Measurements from ENCODE around the gene PPP1R12B.
A peak's percentile ranks its signal among the peaks of the same experiment; 100 is the strongest.
"Not testable (repeated sequence)": the region's sequence is repeated elsewhere in the genome, so short reads cannot be mapped to it uniquely, and the experiment has no call there.

PPP1R12B gene

DNA sequence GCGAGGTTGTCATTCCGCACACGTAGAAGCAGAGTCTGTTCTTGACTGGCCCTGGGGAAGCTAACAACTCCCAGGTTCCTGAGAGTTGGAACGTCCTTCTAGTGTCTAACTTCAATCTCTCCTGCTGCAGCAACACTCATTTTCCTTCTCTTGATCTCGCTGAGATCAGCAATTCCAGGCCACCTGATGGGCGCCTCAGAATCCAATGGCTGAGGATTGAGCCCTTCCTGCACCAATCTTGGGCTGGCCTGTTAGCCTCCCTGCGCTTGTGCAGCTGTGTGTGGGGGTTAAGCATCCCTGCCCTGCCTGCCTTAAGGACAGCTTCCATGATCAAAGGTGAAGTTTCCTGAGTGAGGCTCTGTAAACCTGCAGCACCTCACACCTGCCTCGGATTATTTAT is 273.9 kb downstream of the PPP1R12B start:
- TF ChIP-seq CTCF (IDR thresholded peaks at IDR 0.05) = no peak
- no peak overlapping the region for H3K27ac ChIP-seq

DNA sequence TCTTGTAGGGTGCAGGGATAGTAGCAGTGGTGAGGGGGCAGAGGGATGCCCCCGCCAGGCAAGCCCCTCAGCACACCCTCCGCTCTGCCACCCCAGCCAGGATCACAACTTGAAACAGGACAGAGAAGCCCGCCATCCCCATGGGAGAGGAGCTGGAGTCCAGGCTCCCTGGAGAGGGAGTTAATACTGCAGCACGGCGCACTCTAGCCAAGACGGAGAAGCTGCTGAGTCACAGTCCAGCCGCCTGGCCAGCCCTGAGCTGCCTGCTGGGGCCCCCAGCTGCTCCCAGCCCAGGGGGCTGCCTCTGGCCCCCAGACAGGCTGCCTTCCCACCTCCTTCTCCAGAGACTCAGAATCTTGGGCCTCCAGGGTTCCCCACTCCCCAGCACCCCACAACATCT is 274.6 kb downstream of the PPP1R12B start:
- no peak for TF ChIP-seq CTCF (IDR thresholded peaks at IDR 0.05)
- Histone ChIP-seq H3K9me3 (no peaks in the 10 kb centered on the region), H3K36me3 (no peaks in the 10 kb centered on the region), H3K4me1 (ENCODE audit: control insufficient read depth in 1 of 2, insufficient read depth in 1 of 2, low read depth in 1 of 2, low read length in 1 of 2) (peaks cover 0 to 38% of the 10 kb centered on the region in 2 experiments), H3K4me3 (ENCODE audit: low read depth in 1 of 2, low read length in 1 of 2) (no peak overlapping the region), H3K27me3 (peaks cover 94% of the 10 kb centered on the region), H3K27ac (no peak overlapping the region)

More for the DNA sequence above, 273.9 kb downstream of the PPP1R12B start:
- Histone ChIP-seq H3K36me3 (no peaks in the 10 kb centered on the region), H3K27me3 (peaks cover 88% of the 10 kb centered on the region), H3K4me1 (ENCODE audit: control insufficient read depth in 1 of 2, insufficient read depth in 1 of 2, low read depth in 1 of 2, low read length in 1 of 2) (peaks cover 0 to 38% of the 10 kb centered on the region in 2 experiments), H3K9me3 (no peaks in the 10 kb centered on the region), H3K4me3 (ENCODE audit: low read depth in 1 of 2, low read length in 1 of 2) (no peak overlapping the region)

- peaks cover 92% of the 10 kb centered on the region for H3K27me3 ChIP-seq
- not testable (repeated sequence) for H3K4me3 ChIP-seq (ENCODE audit: low read depth in 1 of 2, low read length in 1 of 2); H3K36me3 ChIP-seq; H3K27ac ChIP-seq; H3K9me3 ChIP-seq
- peaks cover 3 to 39% of the 10 kb centered on the region in 2 experiments for H3K4me1 ChIP-seq (ENCODE audit: control insufficient read depth in 1 of 2, insufficient read depth in 1 of 2, low read depth in 1 of 2, low read length in 1 of 2)
These were observed 275.0 kb downstream of the PPP1R12B start for GRCh38 chr1:202623476-202623875.

DNA sequence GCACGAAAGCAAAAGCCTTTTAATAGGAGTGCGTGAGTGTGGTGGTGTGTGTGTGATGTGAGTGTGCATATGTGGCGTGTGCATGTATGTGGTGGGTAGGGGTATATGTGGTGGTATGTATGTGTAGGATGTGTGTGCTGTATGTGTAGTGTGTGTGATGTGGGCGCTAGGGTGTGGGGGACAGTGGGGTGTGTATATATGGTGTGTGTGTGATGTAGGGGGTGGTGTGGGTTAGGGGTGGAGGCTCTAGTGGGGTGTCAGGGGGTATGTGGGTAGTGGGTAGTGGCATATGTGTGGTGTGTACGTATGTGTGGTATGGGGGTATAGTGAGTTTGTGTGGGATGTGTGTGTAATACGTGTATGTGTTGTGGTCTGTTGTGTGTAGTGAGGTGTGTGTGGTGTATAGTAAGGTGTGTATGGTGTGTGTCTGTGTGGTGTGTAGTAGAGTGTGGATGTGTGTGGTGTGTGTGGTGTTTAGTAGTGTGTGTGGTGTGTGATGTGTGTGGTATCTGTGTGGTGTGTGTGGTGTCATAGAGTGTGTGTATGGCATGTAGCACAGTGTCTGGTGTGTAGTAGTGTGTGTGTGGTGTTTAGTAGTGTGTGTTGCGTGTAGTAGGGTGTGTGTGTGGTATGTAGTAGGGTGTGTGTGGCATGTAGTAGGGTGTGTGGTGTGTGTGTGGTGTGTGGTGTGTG is 275.7 kb downstream of the PPP1R12B start:
- Histone ChIP-seq H3K9me3 (no peaks in the 10 kb centered on the region), H3K4me3 (ENCODE audit: low read depth in 1 of 2, low read length in 1 of 2) (no peak overlapping the region), H3K4me1 (ENCODE audit: control insufficient read depth in 1 of 2, insufficient read depth in 1 of 2, low read depth in 1 of 2, low read length in 1 of 2) (peaks cover 11 to 45% of the 10 kb centered on the region in 2 experiments), H3K27ac (no peak overlapping the region), H3K27me3 (peaks cover 84% of the 10 kb centered on the region), H3K36me3 (no peaks in the 10 kb centered on the region)
- no peak for TF ChIP-seq CTCF (IDR thresholded peaks at IDR 0.05)

- H3K9me3 ChIP-seq = no peaks in the 10 kb centered on the region
- no peak overlapping the region for H3K4me3 ChIP-seq (ENCODE audit: low read depth in 1 of 2, low read length in 1 of 2)
- TF ChIP-seq CTCF (IDR thresholded peaks at IDR 0.05) = no peak
- H3K27me3 ChIP-seq = peaks cover 79% of the 10 kb centered on the region
- H3K4me1 ChIP-seq (ENCODE audit: control insufficient read depth in 1 of 2, insufficient read depth in 1 of 2, low read depth in 1 of 2, low read length in 1 of 2) = peaks cover 16 to 50% of the 10 kb centered on the region in 2 experiments
- no peak overlapping the region for H3K27ac ChIP-seq
- no peaks in the 10 kb centered on the region for H3K36me3 ChIP-seq
These were observed 276.2 kb downstream of the PPP1R12B start for GRCh38 chr1:202624781-202625108.

DNA sequence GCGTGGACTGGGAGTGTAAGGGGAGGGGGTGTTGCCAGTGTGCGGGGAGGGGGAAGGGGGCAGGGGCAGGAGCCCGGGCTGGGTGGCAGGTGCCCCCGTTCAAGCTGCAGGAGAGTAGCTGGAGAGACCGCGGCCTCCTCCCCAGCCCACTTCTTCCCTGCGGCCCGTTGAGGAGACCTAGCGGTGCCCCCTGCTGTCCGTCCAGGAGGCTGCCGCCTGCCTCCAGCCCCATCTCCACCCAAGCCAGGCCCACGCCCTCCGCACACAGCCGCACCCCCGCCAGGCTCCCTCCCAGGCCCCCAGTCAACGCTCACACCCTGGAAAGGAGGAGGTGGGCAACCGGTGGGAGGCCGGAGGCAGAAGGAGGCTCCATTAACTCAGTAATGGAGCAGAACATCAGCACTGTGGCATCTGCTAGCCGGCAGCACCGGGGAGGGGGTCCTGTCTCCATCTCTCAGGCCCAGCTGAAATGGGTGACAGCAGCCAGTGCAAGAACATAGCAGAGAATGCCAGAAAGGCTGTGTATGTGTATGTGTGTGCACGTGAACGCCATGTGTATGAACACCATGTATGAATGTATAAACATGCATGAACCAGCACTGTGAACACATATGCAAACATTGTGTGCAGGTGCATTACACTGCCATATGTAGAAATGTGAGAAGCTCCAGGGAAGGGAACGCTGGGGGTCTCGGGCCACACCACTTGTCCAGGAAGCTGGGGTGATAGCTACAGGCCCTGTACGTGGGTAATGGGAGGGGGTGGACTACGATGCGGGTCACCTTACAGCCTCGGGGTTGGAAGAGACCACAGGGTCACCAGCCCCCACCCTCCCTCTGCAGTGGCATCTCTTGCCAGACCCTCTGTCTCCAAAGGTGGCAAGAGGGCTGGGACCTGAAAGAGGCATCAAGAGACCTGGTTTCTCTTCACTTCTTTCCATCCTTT is 277.2 kb downstream of the PPP1R12B start:
- peaks cover 75% of the 10 kb centered on the region for H3K27me3 ChIP-seq
- peak; percentile 65 for TF ChIP-seq CTCF (IDR thresholded peaks at IDR 0.05)
- no peaks in the 10 kb centered on the region for H3K9me3 ChIP-seq
- no peaks in the 10 kb centered on the region for H3K36me3 ChIP-seq
- H3K4me1 ChIP-seq (ENCODE audit: control insufficient read depth in 1 of 2, insufficient read depth in 1 of 2, low read depth in 1 of 2, low read length in 1 of 2) = peaks cover 19 to 60% of the 10 kb centered on the region in 2 experiments
- H3K27ac ChIP-seq = no peak overlapping the region
- H3K4me3 ChIP-seq (ENCODE audit: low read depth in 1 of 2, low read length in 1 of 2) = no peak overlapping the region

DNA sequence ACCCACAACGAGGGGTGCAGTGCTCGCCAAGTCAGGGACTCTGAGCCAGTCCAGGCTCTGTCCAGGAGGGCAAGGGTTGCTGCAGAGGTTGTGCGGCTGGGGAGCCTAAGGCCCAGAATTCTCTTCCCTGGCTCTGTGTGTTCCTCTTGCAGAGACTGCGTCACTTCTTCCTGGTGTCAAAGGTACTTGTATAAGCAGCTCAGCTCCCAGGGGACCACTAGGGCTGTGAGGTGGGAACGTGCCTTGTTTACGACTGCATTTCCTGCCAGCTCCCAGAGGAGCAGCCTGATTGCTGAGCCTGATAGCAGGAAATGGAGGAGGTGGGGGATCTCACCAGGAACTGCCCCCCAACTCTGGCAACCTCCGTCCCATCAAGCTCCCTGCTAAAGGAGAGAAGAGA is 278.5 kb downstream of the PPP1R12B start:
- H3K27ac ChIP-seq; H3K9me3 ChIP-seq; H3K4me3 ChIP-seq (ENCODE audit: low read depth in 1 of 2, low read length in 1 of 2); H3K36me3 ChIP-seq: not testable (repeated sequence)
- peaks cover 75% of the 10 kb centered on the region for H3K27me3 ChIP-seq
- H3K4me1 ChIP-seq (ENCODE audit: control insufficient read depth in 1 of 2, insufficient read depth in 1 of 2, low read depth in 1 of 2, low read length in 1 of 2) = peaks cover 19 to 72% of the 10 kb centered on the region in 2 experiments
